ENCODE results near the gene VRK3. TPM values are rescaled to one million over a fixed set of nuclear protein-coding genes. Genes with fewer than 3 reads are reported as not detected.

VRK3 gene
- total and polyA plus RNA-seq, 2 donors (not counting 1 experiment from before 2014, with no cell fraction given): 26.9 to 40.6 TPM

DNA sequence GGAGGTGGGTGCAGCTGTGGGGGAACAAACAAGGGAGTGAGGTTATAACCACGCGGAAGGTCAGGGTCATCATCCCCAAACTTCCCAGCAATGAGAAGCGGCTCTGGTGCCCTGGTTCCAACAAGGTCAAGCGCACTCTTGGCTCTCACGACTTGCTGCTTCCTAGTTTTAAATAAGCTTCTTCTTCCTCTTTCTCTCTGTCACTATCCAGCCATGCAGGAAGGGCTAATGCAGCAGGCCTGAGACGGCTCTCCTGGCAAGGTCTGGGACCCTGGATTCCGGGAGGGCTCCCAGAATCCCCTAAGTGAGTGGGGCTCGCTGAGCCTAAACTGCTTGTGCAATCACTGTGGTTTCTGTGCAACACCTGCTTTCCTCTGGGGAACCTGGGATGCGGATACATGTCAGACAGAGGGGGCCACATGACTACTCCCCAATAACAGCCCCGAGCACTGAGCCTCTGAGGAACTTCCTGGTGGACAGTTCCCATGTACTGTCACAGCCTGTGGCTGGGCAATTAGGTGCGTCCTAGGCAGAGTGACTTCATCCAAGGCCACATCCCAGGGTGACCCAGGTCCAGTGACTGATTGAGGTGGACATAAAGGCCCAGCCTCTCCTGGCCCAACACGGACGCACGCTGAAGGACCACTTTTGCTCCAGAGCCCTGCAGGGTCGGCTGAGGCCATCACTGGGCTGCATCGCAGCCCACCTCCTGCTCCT, 24.2 kb downstream of the VRK3 start:
- TF ChIP-seq, protein P1, sequence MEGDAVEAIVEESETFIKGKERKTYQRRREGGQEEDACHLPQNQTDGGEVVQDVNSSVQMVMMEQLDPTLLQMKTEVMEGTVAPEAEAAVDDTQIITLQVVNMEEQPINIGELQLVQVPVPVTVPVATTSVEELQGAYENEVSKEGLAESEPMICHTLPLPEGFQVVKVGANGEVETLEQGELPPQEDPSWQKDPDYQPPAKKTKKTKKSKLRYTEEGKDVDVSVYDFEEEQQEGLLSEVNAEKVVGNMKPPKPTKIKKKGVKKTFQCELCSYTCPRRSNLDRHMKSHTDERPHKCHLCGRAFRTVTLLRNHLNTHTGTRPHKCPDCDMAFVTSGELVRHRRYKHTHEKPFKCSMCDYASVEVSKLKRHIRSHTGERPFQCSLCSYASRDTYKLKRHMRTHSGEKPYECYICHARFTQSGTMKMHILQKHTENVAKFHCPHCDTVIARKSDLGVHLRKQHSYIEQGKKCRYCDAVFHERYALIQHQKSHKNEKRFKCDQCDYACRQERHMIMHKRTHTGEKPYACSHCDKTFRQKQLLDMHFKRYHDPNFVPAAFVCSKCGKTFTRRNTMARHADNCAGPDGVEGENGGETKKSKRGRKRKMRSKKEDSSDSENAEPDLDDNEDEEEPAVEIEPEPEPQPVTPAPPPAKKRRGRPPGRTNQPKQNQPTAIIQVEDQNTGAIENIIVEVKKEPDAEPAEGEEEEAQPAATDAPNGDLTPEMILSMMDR (conservative IDR thresholded peaks at IDR 0.05 in 1 of 2, IDR thresholded peaks at IDR 0.05 in 1 of 2; ENCODE audit: low read depth in 1 of 2, low read length in 2 of 2): no peak
- no peak for TF ChIP-seq EZH2 (IDR thresholded peaks at IDR 0.05; ENCODE audit: low read length, missing control alignments)
- Histone ChIP-seq H3K9ac (ENCODE audit: insufficient read depth, low read length) (no peak overlapping the region), H3K27ac (ENCODE audit: insufficient read depth, low read length) (no peak overlapping the region), H3K27me3 (ENCODE audit: control insufficient read depth, insufficient read depth, low read length) (no peaks in the 10 kb centered on the region), H3K79me2 (ENCODE audit: control insufficient read depth, insufficient read depth, low read length) (no peaks in the 10 kb centered on the region), H3K36me3 (ENCODE audit: control insufficient read depth, insufficient read depth, low read length) (peaks cover 19% of the 10 kb centered on the region), H3K4me1 (ENCODE audit: control insufficient read depth, extremely low read depth, insufficient read depth, low read length) (peaks cover 8% of the 10 kb centered on the region), H3K4me3 (replicated peaks in 1 of 4; ENCODE audit: control extremely low read depth in 1 of 4, insufficient read depth in 1 of 4, low read depth in 3 of 4, low read length in 4 of 4) (no peak overlapping the region), H2AFZ (ENCODE audit: low read length) (no peak overlapping the region), H3K4me2 (ENCODE audit: extremely low read depth, insufficient read depth, low read length) (no peak overlapping the region), H4K20me1 (ENCODE audit: control insufficient read depth, extremely low read depth, insufficient read depth, low read length) (no peaks in the 10 kb centered on the region), H3K9me3 (ENCODE audit: control insufficient read depth, insufficient read depth, low read depth, low read length) (no peaks in the 10 kb centered on the region)
- no peak for DNase-seq (ENCODE audit: low read depth in 2 of 2)

- Histone ChIP-seq H3K4me2 (ENCODE audit: extremely low read depth, insufficient read depth, low read length) (no peak overlapping the region), H3K79me2 (ENCODE audit: control insufficient read depth, insufficient read depth, low read length) (no peaks in the 10 kb centered on the region), H3K27ac (ENCODE audit: insufficient read depth, low read length) (no peak overlapping the region), H4K20me1 (ENCODE audit: control insufficient read depth, extremely low read depth, insufficient read depth, low read length) (no peaks in the 10 kb centered on the region), H3K4me3 (replicated peaks in 1 of 4; ENCODE audit: control extremely low read depth in 1 of 4, insufficient read depth in 1 of 4, low read depth in 3 of 4, low read length in 4 of 4) (no peak overlapping the region), H3K4me1 (ENCODE audit: control insufficient read depth, extremely low read depth, insufficient read depth, low read length) (peaks cover 8% of the 10 kb centered on the region), H3K27me3 (ENCODE audit: control insufficient read depth, insufficient read depth, low read length) (no peaks in the 10 kb centered on the region), H2AFZ (ENCODE audit: low read length) (no peak overlapping the region), H3K36me3 (ENCODE audit: control insufficient read depth, insufficient read depth, low read length) (peaks cover 19% of the 10 kb centered on the region), H3K9me3 (ENCODE audit: control insufficient read depth, insufficient read depth, low read depth, low read length) (no peaks in the 10 kb centered on the region), H3K9ac (ENCODE audit: insufficient read depth, low read length) (no peak overlapping the region)
- no peak for DNase-seq (ENCODE audit: low read depth in 2 of 2)
- TF ChIP-seq EZH2 (IDR thresholded peaks at IDR 0.05; ENCODE audit: low read length, missing control alignments): no peak
- TF ChIP-seq, protein P1 (conservative IDR thresholded peaks at IDR 0.05 in 1 of 2, IDR thresholded peaks at IDR 0.05 in 1 of 2; ENCODE audit: low read depth in 1 of 2, low read length in 2 of 2): no peak
These were observed 24.9 kb downstream of the VRK3 start for GRCh38 chr19:50000038-50000840.

DNA sequence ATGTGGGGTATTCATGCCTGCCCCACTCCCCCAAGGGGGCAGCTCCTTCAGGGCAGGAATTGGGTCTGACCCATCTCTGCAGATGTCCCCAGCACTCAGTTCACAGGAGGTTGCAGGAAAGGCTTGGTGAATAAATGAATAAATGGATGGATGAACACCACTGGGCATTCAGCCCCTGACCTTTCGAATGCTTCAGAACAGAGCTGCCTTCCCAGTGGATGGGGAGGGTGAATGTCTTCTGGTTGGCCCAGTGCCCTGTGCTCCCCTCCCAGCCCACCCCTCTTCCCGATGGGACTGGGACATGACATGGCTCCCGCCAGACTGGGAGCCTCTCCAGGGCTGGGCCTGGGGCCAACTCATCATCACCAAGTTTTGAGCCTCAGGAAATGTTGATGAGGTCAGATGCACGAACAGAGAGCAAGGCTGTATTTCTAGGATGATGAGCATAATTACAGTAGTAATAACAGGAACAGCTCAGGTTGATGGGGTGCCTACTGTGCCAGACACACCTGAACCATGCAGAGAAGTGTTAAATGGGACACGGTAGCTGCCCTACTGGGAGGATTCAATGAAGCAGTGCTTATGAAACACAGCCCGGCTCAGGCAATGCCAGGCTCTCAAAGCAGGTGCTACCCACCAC, 25.7 kb downstream of the VRK3 start:
- TF ChIP-seq, protein P1 (conservative IDR thresholded peaks at IDR 0.05 in 1 of 2, IDR thresholded peaks at IDR 0.05 in 1 of 2; ENCODE audit: low read depth in 1 of 2, low read length in 2 of 2): no peak
- no peak for TF ChIP-seq EZH2 (IDR thresholded peaks at IDR 0.05; ENCODE audit: low read length, missing control alignments)
- peak in 1 of 2 donors; percentile 5 for DNase-seq (ENCODE audit: low read depth in 2 of 2)
- no peaks in the 10 kb centered on the region for H4K20me1 ChIP-seq (ENCODE audit: control insufficient read depth, extremely low read depth, insufficient read depth, low read length)

More for the DNA sequence above, 25.7 kb downstream of the VRK3 start:
- no peak overlapping the region for H3K9ac ChIP-seq (ENCODE audit: insufficient read depth, low read length)
- H3K4me3 ChIP-seq (replicated peaks in 1 of 4; ENCODE audit: control extremely low read depth in 1 of 4, insufficient read depth in 1 of 4, low read depth in 3 of 4, low read length in 4 of 4): no peak overlapping the region
- no peak overlapping the region for H3K27ac ChIP-seq (ENCODE audit: insufficient read depth, low read length)
- H2AFZ ChIP-seq (ENCODE audit: low read length): no peak overlapping the region
- H3K4me2 ChIP-seq (ENCODE audit: extremely low read depth, insufficient read depth, low read length): no peak overlapping the region
- H3K36me3 ChIP-seq (ENCODE audit: control insufficient read depth, insufficient read depth, low read length): peaks cover 23% of the 10 kb centered on the region
- peaks cover 8% of the 10 kb centered on the region for H3K4me1 ChIP-seq (ENCODE audit: control insufficient read depth, extremely low read depth, insufficient read depth, low read length)
- no peaks in the 10 kb centered on the region for H3K9me3 ChIP-seq (ENCODE audit: control insufficient read depth, insufficient read depth, low read depth, low read length)
- no peaks in the 10 kb centered on the region for H3K27me3 ChIP-seq (ENCODE audit: control insufficient read depth, insufficient read depth, low read length)
- no peaks in the 10 kb centered on the region for H3K79me2 ChIP-seq (ENCODE audit: control insufficient read depth, insufficient read depth, low read length)
